ENCODE measurements around the gene FMNL2.
"Not testable (repeated sequence)": the region's sequence is repeated elsewhere in the genome, so short reads cannot be mapped to it uniquely, and the experiment has no call there.

GRCh38 chr2:152388269-152388668 lies 53.3 kb downstream of the FMNL2 start:
- TF ChIP-seq CTCF, POLR2AphosphoS5 (IDR thresholded peaks at IDR 0.05): not testable (repeated sequence)

Data from stomach (tissue), 4 donors.